GM12874 (cell line): Measurements from ENCODE around the gene SCARB1.

ENCODE experiments used
- CTCF ChIP-seq: IDR thresholded peaks from 2 replicates; pipeline ENCODE4 v1.5.1; 2011; ENCODE audit warnings: low read depth, mild to moderate bottlenecking, control low read depth, low read length, moderate library complexity; ENCODE audit not compliant: insufficient read depth

SCARB1 gene

GRCh38 chr12:124808272-124808671 lies 55.4 kb downstream of the SCARB1 start:
- no peak for TF ChIP-seq CTCF

- TF ChIP-seq CTCF = no peak
These were observed 57.6 kb downstream of the SCARB1 start for GRCh38 chr12:124805876-124806668.

- TF ChIP-seq CTCF = no peak
These were observed 58.6 kb downstream of the SCARB1 start for GRCh38 chr12:124805050-124805449.

GRCh38 chr12:124804011-124804621 lies 59.5 kb downstream of the SCARB1 start:
- no peak for TF ChIP-seq CTCF

GRCh38 chr12:124802361-124802760 lies 61.3 kb downstream of the SCARB1 start:
- no peak for TF ChIP-seq CTCF

GRCh38 chr12:124800506-124800905 lies 63.2 kb downstream of the SCARB1 start:
- no peak for TF ChIP-seq CTCF

GRCh38 chr12:124797321-124797720 lies 66.3 kb downstream of the SCARB1 start:
- no peak for TF ChIP-seq CTCF
